Spleen (tissue), 11 donors: ENCODE results near the gene HDAC9. TPM values are rescaled to one million over a fixed set of nuclear protein-coding genes. Genes with fewer than 3 reads are reported as not detected.
"Not testable (repeated sequence)": the region's sequence is repeated elsewhere in the genome, so short reads cannot be mapped to it uniquely, and the experiment has no call there.

Source experiments
- DNase-seq: peaks from one replicate; pipeline ENCODE4 v3.0.0-alpha.2; 2020
- H3K27ac ChIP-seq, 8 donors: fragments of 200-600 bp; sonication (generic) in 7 of 8; 1 replicate in 4 of 8; 2 replicates in 4 of 8; pipeline versions ENCODE4 v1.5.0 to v1.8.0; 2016 to 2021; ENCODE audit warnings: inconsistent platforms in 4 of 8, mild to moderate bottlenecking in 4 of 8, moderate library complexity in 1 of 8
- H3K27me3 ChIP-seq, 7 donors: fragments of 200-600 bp; sonication (generic) in 6 of 7; replicated peaks in 1 of 7; 1 replicate in 4 of 7; 2 replicates in 3 of 7; pipeline versions ENCODE4 v1.5.0 to v1.8.0; 2016 to 2021; ENCODE audit warnings: inconsistent platforms in 3 of 7, mild to moderate bottlenecking in 1 of 7
- H3K36me3 ChIP-seq, 6 donors: fragments of 200-600 bp; sonication (generic) in 5 of 6; 1 replicate in 4 of 6; 2 replicates in 2 of 6; pipeline versions ENCODE4 v1.5.0 to v1.8.0; 2016 to 2021; ENCODE audit warnings: inconsistent platforms in 2 of 6
- H3K4me1 ChIP-seq, 6 donors: fragments of 200-600 bp; sonication (generic) in 5 of 6; 1 replicate in 3 of 6; 2 replicates in 3 of 6; pipeline versions ENCODE4 v1.5.0 to v1.8.0; 2016 to 2021; ENCODE audit warnings: inconsistent platforms in 3 of 6
- H3K4me3 ChIP-seq, 8 donors: fragments of 200-600 bp; sonication (generic) in 7 of 8; 1 replicate in 4 of 8; 2 replicates in 4 of 8; pipeline versions ENCODE4 v1.5.0 to v1.8.0; 2016 to 2021; ENCODE audit warnings: inconsistent platforms in 4 of 8, mild to moderate bottlenecking in 4 of 8, moderate library complexity in 2 of 8
- H3K9me3 ChIP-seq, 8 donors: fragments of 200-600 bp; sonication (generic) in 7 of 8; 1 replicate in 4 of 8; 2 replicates in 4 of 8; pipeline versions ENCODE4 v1.5.0 to v1.8.0; 2016 to 2021; ENCODE audit warnings: inconsistent platforms in 4 of 8
- POLR2A ChIP-seq, 3 donors: fragments of 450-650 bp; IDR thresholded peaks; one replicate each; pipeline ENCODE4 v1.5.1; 2017; ENCODE audit warnings: antibody characterized with exemption in 3 of 3, mild to moderate bottlenecking in 1 of 3
- POLR2AphosphoS5 ChIP-seq, 3 donors: sonication (generic); formaldehyde crosslinking; IDR thresholded peaks; one replicate each; pipeline ENCODE4 v1.5.1; 2017; ENCODE audit warnings: antibody characterized with exemption in 3 of 3
- WGBS, 5 donors: extraction: QIAGEN DNeasy Blood & Tissue Kit in 3 of 5; methylation state at CpG; one replicate each; pipeline versions ENCODE4 v1.1.5 to v1.1.7; 2013 to 2018; 5-methylcytosine and 5-hydroxymethylcytosine counted together
- intact Hi-C: fragments of 100-400 bp; cut with DNase I; formaldehyde crosslinking; loops from one replicate; pipeline ENCODE4 v1.15.0; 2023; ENCODE audit warnings: low total_unique reads
- polyA plus RNA-seq, 3 donors: library from polyadenylated mRNA; stranded (reverse); fragments of 200-250 nt; gene quantifications; one replicate each; pipeline ENCODE4 v1.2.1, GENCODE V29; 2013
- total RNA-seq, 7 donors: library from RNA; depleted of rRNA in 3 of 7; stranded (reverse); fragments of >200 nt in 3 of 7; fragmentation: NEBNext Ultra II Directional in 4 of 7; extraction: Animal tissue kit (Norgen Biotek cat#: 25700) in 4 of 7; gene quantifications; one replicate each; pipeline versions ENCODE4 v1.1.0 to v1.2.1, GENCODE V29; 2016 to 2021
- TF ChIP-seq, protein P1 (sequence below), 11 experiments: fragments of 200-600 bp in 7 of 11; fragments of 450-650 bp in 4 of 11; sonication (generic) in 4 of 11; IDR thresholded peaks in 8 of 11; conservative IDR thresholded peaks in 3 of 11; 1 replicate in 7 of 11; 2 replicates in 4 of 11; pipeline versions ENCODE4 v1.4.0 to v1.8.0; 2016 to 2021; ENCODE audit warnings: antibody characterized with exemption in 11 of 11, inconsistent platforms in 4 of 11, mild to moderate bottlenecking in 1 of 11
- donor health status: healthy with polysubstance abuse.
- donor health status: DM: no; HTN: no; CAD: no; lungs with moderate emphysema.
- donor health status: DM: no; HTN: no; CAD: no.
- donor health status: Bipolar disorder and iron deficiency.
- donor health status: healthy.
- donor health status: DM: no; HTN: no; CAD: no.
- donor health status: DM: yes; HTN: yes; CAD: no.

Gene HDAC9
- total and polyA plus RNA-seq, 10 donors: 15.9 to 100 (median 66.1) TPM

DNA sequence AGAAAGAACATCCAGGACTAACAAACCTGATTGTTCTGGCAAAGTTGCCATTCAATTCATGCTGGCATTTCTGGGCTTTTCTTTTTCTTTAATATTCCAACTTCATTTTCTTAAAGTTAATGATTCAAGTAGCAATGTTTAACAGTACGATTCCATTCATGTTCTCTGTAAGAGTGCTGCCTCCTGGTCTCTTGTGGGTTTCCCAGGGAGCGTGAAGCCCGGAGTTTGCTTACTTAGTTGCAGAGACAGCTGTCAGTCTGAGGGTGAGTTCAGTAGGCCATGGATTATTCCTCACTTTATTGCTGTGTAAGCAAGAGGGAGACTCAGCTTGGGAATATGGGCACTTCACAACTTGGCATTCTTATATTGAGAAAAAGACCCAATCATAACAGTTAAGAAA, 479.7 kb downstream of the HDAC9 start:
- intact Hi-C loops: no loop called here
- Histone ChIP-seq H3K27ac (no peak overlapping the region), H3K4me3 (no peak overlapping the region), H3K27me3 (no peaks in the 10 kb centered on the region), H3K4me1 (no peaks in the 10 kb centered on the region), H3K36me3 (peaks cover 0 to 9% (median 0%) of the 10 kb centered on the region in 6 donors), H3K9me3 (peaks cover 0 to 4% (median 0%) of the 10 kb centered on the region in 8 donors)
- WGBS, 5 donors: 86 to 95% (median 89%) methylated on average over 3 of the region's 3 CpGs
- TF ChIP-seq, protein P1, sequence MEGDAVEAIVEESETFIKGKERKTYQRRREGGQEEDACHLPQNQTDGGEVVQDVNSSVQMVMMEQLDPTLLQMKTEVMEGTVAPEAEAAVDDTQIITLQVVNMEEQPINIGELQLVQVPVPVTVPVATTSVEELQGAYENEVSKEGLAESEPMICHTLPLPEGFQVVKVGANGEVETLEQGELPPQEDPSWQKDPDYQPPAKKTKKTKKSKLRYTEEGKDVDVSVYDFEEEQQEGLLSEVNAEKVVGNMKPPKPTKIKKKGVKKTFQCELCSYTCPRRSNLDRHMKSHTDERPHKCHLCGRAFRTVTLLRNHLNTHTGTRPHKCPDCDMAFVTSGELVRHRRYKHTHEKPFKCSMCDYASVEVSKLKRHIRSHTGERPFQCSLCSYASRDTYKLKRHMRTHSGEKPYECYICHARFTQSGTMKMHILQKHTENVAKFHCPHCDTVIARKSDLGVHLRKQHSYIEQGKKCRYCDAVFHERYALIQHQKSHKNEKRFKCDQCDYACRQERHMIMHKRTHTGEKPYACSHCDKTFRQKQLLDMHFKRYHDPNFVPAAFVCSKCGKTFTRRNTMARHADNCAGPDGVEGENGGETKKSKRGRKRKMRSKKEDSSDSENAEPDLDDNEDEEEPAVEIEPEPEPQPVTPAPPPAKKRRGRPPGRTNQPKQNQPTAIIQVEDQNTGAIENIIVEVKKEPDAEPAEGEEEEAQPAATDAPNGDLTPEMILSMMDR (IDR thresholded peaks at IDR 0.05 in 8 of 11, conservative IDR thresholded peaks at IDR 0.05 in 3 of 11): no peak
- TF ChIP-seq POLR2AphosphoS5 (IDR thresholded peaks at IDR 0.05) (no peak), POLR2A (IDR thresholded peaks at IDR 0.05) (no peak)
- DNase-seq: no peak

DNA sequence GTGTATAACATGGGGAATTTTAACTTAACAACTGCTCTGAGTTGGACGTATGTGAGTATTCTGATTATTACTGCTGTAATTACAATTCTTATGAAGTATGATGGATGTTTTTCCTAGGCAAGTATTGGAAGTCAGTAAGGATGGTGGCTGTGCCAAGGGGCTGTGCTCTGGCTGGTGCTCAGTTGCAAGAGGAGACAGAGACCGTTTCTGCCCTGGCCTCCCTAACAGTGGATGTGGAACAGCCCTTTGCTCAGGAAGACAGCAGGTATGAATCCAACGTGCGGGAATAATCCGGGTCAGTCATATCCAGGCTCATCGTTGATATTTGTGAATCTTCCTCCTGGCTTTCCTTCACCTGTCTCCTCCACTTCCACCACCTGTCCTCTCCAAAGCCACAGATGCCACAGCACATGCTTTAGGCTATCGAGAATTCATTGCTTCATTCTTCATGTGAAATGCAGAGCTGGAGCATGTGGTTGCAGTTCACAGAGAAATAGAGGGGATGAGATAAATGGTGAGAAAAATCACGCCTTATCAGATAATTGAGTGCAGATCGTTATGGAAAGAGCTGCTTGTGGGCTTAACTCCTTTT, 480.2 kb downstream of the HDAC9 start:
- TF ChIP-seq POLR2A (IDR thresholded peaks at IDR 0.05) (no peak), POLR2AphosphoS5 (IDR thresholded peaks at IDR 0.05) (no peak)
- TF ChIP-seq, protein P1 (IDR thresholded peaks at IDR 0.05 in 8 of 11, conservative IDR thresholded peaks at IDR 0.05 in 3 of 11): no peak
- H3K27ac ChIP-seq: no peak overlapping the region
- intact Hi-C loops: no loop called here

DNA sequence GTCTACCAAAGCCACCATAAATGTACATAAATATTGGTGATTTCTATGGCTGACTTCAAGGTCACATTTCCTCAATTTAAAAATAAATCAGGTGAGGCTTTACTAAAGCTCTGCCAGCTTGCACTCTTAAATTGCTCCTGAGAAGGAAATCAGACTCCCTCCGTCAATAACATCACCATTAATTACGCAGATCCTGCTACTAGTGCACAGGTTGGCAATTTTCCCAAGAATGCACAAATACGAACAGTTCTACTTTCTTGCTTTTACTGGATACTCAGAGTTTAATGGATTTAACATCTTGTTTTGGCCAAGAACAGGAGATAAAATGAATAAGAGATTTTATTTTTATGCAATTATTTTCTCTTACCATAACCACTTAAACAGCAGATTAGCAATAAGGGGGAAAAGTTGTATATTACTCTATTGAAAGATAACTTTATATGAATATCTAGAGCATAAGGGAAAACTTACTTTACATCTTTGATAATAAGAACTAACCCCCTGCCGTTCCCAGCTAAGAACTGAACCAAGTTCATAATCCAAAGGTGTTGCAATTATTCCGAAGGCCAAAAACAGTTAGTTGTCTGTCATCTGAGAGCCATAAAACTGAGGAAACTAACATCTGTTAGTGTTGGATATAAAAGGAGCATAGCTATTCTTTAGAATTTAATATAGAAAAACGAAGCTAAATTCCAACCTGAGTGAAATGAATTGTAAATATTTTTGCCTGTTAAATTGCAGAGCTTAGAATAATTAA, 481.3 kb downstream of the HDAC9 start:
- WGBS, 5 donors: 79 to 88% (median 83%) methylated on average over 6 of the region's 6 CpGs
- DNase-seq: no peak
- TF ChIP-seq POLR2AphosphoS5 (IDR thresholded peaks at IDR 0.05): no peak
- TF ChIP-seq, protein P1 (IDR thresholded peaks at IDR 0.05 in 8 of 11, conservative IDR thresholded peaks at IDR 0.05 in 3 of 11): no peak
- TF ChIP-seq POLR2A (IDR thresholded peaks at IDR 0.05): no peak
- Histone ChIP-seq H3K4me1 (no peaks in the 10 kb centered on the region), H3K4me3 (no peak overlapping the region), H3K27me3 (no peaks in the 10 kb centered on the region), H3K27ac (no peak overlapping the region), H3K36me3 (peaks cover 0 to 9% (median 0%) of the 10 kb centered on the region in 6 donors), H3K9me3 (peaks cover 0 to 4% (median 0%) of the 10 kb centered on the region in 8 donors)
- intact Hi-C loops: no loop called here

More for the DNA sequence above, 480.2 kb downstream of the HDAC9 start:
- no peaks in the 10 kb centered on the region for H3K27me3 ChIP-seq
- H3K4me3 ChIP-seq: no peak overlapping the region
- H3K4me1 ChIP-seq: no peaks in the 10 kb centered on the region
- H3K9me3 ChIP-seq: peaks cover 0 to 4% (median 0%) of the 10 kb centered on the region in 8 donors
- 84 to 91% (median 86%) methylated on average over 9 of the region's 9 CpGs for WGBS, 5 donors
- peaks cover 0 to 9% (median 0%) of the 10 kb centered on the region in 6 donors for H3K36me3 ChIP-seq
- DNase-seq: no peak

DNA sequence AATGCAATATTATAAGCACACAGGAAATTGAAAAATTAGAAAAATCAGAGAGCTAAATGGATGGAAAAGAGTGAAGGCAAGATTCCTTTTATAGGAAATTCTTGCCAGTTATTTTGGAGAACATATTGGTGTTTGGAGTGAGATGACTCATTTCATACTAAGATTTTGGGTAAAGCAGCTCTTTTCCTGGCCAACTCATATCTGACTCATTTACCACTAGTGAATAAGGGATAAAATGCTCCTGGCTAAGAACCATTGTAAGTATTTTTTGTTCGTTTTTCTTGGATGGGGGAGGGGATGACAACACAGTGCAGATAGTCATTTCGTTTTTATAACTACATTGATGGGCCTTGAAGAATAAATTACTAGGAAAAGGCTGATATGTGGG, 482.6 kb downstream of the HDAC9 start:
- H3K36me3 ChIP-seq: peaks cover 0 to 9% (median 0%) of the 10 kb centered on the region in 6 donors
- H3K9me3 ChIP-seq: peaks cover 0 to 9% (median 0%) of the 10 kb centered on the region in 8 donors
- intact Hi-C loops: no loop called here
- DNase-seq: no peak
- no peak overlapping the region for H3K27ac ChIP-seq
- no peak overlapping the region for H3K4me3 ChIP-seq
- WGBS, 5 donors: 51 to 74% (median 64%) methylated on average over 2 of the region's 2 CpGs
- H3K27me3 ChIP-seq: no peaks in the 10 kb centered on the region
- TF ChIP-seq, protein P1 (IDR thresholded peaks at IDR 0.05 in 8 of 11, conservative IDR thresholded peaks at IDR 0.05 in 3 of 11): no peak
- TF ChIP-seq POLR2A (IDR thresholded peaks at IDR 0.05) (no peak), POLR2AphosphoS5 (IDR thresholded peaks at IDR 0.05) (no peak)
- no peaks in the 10 kb centered on the region for H3K4me1 ChIP-seq

DNA sequence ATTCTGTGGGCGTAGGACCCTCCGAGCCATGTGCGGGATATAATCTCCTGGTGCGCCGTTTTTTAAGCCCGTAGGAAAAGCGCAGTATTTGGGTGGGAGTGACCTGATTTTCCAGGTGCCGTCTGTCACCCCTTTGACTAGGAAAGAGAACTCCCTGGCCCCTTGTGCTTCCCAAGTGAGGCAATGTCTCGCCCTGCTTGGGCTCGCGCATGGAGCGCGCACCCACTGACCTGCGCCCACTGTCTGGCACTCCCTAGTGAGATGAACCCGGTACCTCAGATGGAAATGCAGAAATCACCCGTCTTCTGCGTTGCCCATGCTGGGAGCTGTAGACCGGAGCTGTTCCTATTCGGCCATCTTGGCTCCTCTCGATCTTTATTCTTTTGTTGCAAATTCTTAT, 495.2 kb downstream of the HDAC9 start:
- DNase-seq, H3K9me3 ChIP-seq, H3K36me3 ChIP-seq, H3K4me3 ChIP-seq, H3K27ac ChIP-seq, H3K27me3 ChIP-seq, intact Hi-C loops, H3K4me1 ChIP-seq: not testable (repeated sequence)
- 90 to 95% (median 92%) methylated on average over 20 of the region's 20 CpGs for WGBS, 5 donors
